GM21737 (cell line): ENCODE results near the gene ZBTB48.

Experiments used
- ATAC-seq: cut with Tn5 transposase; IDR thresholded peaks from one replicate; pipeline ENCODE4 v1.9.1; 2021; ENCODE audit warnings: mild to moderate bottlenecking, moderate library complexity; ENCODE audit not compliant: unreplicated experiment

ZBTB48 gene

DNA sequence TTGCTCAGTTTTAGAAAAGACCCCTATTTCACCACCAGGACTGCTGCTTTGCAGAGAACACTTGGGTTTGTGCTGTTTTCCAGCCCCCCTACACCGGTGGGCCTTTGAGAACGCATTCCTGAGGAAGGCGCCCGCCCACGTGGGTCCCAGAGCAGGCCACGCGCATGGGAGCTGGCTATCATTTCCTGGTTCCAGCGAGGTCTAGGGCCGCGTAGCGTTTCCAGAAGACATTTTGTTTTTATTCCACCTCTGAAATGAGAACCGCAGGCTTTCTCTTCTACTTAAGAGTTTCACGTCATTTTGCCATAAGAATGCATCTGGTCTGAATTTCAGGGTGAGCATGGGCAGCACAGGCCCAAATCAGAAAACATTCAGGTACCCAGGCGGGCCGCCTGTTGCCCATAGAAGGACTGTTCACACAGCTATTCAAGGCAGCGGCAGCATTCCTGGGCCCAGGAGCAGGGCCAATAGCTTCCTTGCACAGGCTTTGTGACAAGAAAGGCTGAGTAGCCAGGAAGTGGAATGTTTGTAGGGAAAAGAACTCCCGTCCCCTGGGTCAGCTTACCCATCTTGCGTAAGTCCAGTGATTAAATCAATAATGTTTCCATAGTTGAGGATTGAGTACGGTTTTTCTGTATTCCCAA is 24.2 kb downstream of the ZBTB48 start:
- ATAC-seq = no peak

DNA sequence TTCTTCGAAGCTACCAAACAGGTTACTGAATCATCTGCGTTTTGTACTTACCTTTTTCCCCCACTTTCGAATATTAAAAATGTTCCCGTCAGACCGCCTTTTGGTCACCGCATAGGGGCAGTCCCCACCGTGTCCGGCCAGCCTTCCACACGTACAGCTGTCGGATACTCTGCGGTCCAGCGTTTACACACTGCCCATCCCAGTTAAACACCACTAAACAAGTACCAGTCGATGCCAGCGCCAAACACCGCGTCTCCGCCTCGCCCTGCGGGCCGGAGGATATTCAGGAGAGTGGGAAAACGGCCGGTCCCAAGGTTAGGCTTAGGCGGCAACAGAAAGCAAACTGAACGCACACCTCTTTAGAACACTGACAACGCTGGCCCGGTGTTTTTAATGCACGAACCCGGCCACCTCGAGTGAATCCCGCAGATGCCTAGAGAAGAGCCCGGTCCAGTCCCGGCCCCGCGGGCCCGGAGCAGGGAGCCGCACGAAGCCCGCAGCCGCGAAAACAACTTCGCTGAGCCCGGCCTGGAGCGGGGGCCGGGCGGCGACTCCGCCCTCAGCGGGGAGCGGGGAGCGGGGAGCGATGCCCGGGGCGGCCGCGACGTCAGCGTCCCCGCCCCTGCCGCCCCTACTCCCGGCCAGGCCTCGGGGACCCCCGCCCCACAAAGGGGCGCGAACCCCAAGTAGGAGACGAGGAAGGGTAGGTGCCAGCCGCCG is 33.0 kb downstream of the ZBTB48 start:
- peak; percentile 26 for ATAC-seq

DNA sequence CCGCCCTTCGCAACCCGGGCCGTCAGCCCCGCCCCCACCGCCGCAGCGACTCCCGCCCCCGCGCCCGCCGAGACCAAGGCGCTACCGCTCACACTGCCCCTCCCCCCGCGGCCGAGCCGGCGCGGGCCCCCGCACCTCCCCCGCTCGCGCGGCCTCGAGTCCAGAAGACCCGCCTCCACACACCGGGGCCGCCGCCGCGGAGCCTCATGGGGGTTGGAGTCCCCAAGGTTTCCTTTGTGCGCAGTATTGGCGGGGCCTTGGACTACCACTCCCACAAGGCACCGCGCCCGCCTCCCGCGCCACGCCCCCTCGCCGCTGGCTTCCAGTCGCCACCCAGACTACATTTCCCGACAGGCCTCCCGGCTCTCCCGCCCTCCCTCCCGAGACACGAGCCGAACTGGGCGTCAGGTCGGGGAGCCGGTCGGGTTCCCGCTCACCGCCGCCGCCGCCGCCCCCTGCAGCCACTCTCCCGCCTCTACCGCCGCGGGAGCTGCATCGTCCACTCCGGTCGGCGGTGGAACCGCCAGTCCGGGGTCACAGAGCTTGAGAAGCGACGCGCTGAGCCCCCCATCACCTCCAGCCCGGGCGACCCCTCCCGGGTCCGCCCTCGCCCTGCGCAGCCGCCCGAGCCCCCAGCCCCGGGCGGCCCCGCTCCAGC is 33.7 kb downstream of the ZBTB48 start, which contains the start of gene PHF13:
PHF13 (plus strand) TSS at position 371 of the 658 bp plus-strand sequence. CDS start 336 bp downstream, outside the sequence.
- peak; percentile 85 for ATAC-seq

DNA sequence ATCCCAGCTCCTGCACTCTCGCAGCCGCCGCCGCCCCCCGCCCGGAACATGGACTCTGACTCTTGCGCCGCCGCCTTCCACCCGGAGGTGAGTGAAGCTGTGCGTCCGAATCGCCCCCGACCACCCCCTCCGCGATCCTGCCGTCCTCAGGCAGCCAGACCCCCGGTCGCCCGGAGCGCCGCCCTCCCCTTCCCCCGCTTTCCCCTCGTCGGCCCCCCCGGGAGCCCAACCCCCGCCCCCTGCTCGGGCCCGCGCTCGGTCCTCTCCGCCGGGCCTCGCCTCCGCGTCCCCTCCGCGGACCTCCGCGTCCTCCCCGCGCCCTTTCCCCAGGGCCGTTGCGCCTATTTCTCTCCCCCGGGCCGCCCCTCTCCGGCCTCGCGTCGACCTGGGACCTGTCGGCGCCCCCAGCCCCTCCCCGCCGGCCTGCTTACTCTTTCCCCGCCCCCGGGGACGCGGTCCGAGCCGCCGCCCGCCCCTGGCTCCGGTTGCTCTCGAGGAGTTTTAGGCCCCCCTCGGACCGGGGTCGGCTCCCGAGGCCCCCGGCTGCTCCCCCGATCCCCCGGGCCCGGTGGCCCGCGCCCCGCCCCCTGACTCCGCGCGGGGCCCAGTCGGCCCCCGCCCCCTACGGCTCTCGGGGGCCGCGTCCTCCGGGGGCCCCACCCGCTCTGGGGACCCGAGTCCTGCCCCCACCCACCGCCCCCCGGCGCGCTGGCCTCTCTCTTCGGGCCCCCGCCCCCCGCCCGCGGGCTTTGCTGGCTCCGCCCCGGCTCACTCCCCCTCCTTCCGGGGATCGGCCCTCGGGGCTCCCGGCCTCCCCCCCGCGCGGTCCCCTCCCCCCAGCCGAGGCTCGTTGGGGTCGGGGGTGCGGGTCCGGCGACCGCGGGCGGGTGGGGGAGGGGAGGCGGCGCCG is 34.5 kb downstream of the ZBTB48 start:
- peak; percentile 12 for ATAC-seq

DNA sequence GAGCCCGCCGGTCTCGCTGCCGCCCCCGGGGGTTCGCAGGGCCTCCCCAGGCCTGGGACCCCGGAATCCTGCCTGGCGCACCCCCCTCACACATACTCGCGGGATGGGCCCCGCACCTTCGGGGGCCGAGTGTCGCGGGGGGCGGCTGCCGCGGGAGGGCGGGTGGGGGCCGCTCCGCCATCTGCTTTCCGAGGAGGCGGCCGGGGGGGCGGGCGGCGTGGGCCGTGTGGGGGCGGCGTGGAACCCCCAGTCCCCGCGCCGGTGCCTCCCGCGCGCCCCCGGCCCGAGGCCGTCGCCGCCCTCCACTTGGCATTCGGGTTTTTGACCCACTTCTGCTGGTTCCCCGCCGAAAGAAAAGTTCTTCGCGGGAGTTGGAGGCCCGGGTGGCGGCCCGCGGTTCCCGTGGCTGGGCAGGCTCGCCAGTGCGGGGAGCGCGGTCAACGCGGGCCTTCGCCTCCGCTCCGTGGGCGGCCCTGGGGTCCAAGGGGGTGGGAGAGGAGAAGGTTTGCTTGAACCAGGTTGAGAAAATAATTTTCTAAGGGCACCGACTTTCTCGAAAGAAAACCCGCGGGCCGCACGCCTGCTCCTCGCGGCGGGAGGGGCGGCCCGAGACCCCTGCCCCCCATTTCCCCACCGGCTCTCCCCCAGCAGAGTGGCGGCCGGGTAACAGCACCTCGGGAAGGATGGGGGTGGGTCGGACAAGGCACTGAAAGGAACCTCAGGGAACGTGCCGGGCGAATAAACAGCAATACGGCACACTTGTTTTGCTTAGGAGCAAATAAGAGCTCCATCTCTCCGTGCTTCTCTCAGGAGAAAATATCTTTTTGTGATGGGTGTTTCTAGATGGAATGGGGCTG is 35.4 kb downstream of the ZBTB48 start:
- ATAC-seq = no peak

DNA sequence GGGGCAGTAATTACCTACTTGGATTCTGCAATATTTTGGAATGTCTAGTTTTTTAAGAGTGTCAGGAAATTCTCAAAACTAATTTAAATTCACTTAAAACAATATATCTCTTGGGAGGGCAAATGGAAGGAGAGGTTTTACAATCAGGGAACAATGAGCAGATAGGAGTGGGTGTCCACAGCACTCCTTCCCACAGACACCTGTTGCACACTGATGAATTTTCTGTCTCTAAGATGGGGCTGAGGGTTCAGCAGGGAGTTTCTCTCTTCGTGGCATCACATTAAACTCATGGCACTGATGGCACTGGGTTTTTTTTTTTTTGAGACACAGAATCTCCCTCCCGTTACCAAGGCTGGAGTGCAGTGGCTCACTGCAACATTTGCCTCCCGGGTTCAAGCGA is 39.3 kb downstream of the ZBTB48 start:
- no peak for ATAC-seq

DNA sequence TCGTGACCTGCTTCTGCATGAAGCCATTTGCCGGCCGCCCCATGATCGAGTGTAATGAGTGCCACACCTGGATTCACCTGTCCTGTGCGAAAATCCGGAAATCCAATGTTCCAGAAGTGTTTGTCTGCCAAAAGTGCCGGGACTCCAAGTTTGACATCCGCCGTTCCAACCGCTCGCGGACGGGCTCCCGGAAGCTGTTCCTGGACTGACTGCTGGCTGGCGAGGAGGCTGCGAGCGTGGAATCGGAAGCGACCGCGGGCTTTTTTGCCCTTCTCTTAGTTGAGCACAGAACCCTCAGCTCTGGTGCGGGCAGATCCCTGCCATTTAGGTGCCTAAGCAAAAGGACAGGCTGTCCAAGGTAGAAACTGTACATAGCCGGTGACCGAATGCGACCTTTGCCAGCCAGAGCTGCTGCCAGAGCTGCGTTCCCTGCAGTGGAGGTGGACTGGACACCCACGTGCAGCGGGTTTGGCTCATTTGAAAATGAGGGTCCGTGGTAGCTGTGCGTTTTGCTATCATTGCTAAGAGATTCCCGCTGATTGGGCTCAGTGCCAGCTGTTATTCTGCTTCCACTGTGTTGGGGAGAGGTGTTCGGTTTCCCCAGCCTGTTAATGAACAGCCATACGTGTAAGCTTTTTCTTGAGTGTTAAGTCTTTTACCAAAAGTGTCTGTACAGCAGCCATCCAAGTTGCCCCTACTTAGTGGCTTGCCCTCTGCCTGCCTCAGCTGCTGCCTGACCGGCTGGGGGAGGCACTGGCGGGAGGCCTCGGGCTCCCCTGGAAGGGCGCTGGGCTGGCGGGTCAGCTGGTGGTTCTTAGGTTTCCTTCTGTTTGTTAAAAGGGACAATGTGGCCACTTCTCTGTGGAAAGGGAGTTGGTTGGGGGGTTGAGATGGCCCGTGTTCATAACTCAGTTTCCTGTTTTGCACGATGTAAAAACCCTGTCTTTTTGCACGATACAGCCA is 41.9 kb downstream of the ZBTB48 start:
- no peak for ATAC-seq

DNA sequence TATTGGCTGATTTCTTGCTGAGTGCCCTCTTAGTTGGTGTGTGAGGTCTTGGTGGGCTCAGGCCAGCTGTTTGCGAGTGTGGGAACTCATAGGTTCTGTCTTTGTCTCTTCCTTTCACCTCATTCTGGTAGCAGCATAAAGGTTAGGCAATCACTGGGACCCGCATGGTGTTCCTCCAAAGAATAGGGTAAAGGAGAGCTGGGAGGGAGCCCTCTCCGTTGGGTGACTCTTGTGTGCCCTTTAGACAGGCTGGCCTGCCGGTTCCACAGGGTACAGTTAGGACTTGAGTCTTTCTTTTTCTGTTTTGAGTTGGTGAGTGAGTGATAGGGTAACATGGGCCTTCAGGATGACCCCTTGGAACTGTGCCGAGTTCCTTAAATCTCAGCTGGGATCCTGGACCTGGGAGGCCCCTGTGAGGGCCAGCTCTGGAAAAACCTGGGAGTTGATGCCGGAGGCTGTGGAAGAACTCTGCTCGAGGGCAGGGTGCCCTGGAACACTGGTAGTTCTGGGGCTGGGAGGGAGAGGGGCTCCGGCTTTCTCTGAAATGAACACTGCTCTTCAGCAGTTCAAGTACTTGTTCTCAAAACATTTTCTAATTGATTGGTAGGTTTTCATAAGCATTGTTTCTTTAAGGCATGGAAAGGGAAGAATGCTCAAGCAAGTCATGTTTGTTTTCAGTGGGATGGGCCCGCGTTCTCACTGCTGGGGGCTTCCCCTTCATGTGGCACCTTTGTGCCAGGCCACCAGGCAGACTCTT is 42.8 kb downstream of the ZBTB48 start:
- no peak for ATAC-seq

DNA sequence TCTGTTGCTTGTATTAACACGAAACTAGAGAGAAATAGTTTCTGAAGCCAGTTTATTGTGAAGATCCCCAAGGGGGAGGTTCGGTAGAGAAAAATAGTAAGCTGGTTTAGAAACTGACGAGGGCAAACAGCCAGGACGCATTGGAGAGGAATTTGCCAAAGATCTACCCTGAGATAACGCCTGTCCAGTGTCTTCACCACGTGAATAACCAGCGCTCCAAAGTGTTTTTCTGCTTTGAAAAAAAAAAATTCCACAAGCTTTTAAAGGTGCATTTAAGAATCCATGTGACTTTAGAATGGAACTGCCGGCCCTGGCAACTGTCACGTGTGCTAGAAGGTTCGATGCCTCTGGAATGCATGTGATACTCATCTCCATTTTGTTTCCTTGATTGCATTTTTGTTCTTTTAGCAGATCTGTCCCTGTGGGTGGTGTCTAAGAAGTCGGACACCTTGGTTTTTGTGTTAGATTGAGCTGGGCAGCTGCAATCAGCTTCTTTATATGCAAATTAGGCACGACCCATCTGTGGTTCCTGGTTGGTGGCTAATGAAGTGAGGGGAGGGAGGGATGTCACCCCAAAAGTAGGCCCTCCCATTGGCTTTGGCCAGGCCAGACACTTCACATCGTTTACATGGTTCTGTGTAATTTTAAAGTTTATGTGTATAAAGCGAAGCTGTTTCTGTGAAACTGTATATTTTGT is 43.6 kb downstream of the ZBTB48 start:
- ATAC-seq = no peak

DNA sequence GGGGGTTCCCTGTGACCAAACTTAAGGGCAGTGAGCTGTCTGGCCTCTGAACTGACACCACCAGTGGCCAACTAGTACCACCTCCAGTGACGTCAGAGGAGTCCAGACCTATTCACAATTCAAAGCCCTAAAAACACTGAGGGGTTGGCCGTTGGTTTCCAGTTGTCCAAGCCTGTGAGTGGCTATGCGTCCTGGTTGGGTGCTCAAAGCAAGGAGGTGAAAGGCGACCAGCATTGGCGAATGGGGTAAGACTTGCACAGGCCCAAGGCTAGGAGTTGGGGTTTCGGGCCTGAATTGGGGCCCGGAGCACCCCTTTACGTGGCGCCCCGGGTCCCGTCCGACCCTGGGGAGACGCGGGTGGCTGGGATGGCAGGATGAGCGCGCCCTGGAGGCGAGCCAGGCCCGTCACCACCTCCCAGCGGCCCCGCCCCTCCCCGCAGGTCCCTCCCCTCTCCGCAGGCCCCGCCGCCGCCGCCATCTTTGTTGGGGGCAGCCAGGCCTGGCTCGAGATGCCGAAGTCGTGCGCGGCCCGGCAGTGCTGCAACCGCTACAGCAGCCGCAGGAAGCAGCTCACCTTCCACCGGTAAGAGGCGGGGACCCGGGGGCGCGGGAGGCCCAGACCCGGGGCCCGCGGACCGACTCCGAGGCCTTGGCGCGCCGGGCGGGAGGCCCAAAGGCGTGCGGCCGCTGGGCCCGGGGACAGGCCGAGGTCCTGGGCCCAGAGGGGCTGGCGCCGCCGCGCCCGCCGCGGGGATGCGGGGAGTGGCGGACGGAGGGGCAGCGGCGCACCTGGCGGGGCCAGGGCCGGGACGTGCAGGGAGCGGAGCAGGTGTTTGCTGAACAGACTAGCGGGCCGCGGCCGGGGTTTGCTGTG is 45.2 kb downstream of the ZBTB48 start, which contains the start of gene THAP3:
THAP3 (plus strand) TSS at position 159 of the 874 bp plus-strand sequence; CDS start at position 510, 351 bp downstream.
- peak; percentile 80 for ATAC-seq

DNA sequence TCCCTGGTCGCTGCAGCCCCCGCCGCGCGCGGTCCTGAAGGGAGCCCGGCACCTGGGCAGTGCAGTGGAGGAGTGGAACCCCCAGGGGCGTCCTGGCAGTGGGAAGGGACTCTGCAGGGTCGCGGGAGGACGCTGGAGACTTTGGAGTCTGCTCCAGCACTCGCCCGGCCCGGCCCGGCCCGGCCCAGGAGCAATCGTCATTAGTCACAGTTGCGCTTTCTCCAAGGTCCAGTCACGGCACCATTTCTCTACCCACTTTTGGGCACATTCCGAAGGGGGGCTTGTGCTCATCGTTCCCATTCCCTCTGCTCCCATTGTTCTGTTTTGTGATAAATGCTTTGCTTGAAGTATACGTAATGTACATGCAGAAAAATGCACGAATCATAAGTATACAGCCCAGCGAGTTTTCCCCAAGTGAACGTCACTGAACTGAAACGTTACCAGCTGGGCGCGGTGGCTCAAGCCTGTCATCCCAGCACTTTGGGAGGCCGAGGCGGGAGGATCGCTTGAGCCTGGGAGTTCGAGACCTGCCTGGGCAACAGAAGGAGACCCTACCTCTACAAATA is 45.9 kb downstream of the ZBTB48 start:
- no peak for ATAC-seq

DNA sequence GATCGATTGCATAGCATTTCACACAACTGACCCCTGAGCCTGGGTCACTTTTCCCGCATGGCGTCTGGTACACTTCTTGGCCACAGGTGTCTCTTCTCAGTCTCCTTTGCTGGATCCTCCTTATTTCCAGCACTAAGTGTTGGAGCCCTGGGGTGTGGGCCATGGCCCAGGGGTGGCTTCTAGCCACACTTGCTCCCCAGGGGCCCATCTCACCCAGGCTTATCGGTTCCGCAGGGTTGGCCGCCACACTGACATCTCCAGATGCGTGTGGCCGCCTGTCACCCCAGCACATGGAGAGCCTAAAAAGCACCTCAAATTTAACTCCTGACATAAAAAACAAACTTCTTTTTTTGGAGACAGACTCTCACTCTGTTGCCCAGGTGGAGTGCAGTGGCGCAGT is 47.2 kb downstream of the ZBTB48 start:
- no peak for ATAC-seq

DNA sequence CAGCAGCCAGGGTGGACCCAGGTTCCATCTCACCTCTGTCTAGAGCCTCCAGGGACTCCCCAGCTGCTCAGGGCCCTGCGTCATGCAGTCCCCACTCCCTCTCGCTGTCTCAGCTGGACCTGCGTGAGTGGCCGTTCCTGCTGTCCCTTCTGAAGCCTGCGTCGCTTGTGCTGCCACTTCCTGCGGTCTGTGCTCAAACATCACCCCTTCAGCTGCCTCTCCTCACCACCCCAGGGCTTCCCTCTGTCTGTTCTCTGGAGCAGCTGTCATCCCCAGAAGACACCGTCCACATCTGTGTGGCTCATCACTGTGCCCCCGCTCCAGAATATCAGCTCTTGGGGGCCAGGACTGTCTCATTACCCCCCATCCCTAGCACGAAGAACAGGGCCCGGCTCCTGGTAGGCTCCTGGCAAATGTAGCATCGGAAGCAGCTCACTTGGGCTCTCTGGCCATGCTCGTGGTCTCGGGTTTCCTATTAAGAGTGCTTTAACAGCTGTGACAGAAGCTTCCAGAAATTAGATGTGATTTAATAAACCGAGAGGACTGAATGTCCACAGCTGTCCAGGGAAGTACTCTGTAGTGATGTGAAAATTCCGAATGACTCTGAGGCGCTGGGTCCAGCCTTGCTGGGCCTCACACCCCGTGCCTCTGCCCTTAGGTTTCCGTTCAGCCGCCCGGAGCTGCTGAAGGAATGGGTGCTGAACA is 48.2 kb downstream of the ZBTB48 start:
- no peak for ATAC-seq

DNA sequence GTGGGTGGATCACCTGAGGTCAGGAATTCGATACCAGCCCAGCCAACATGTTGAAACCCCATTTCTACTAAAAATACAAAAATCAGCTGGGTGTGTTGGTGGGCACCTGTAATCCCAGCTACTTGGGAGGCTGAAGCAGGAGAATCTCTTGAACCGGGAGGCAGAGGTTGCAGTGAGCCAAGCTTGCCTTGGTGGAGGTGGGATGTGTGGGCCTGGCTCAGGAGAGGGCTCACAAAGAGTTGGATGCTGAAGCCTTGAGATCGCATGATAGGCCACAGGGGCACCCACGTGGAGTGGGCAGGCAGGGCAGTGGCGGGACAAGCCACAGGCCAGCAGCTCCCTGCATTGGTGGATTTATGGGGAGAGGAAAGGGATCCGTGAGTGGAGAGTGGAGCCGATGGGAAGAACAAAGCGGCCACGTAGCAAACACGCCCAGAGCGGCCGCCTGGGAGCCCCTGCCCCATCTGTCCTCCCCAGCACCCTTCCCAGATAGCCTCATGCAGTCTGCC is 49.2 kb downstream of the ZBTB48 start:
- no peak for ATAC-seq

DNA sequence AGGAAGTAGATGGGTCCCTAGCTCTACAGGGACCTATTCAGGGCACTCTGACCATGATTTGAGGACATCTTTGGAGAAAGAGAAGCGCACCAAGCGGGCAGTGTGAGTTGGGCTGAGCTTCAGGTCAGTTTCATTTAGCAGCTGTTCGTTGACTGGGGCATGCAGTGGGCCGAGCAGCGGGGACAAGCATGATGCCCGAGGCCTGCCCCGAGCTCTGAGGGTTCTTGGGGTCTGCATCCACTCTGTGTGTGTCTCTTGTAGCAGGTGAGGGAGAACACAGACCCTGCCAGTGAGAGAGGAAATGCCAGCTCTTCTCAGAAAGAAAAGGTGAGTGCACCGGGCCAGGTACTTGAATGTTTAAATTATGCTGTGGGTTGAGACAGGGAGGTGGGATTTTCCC is 50.2 kb downstream of the ZBTB48 start:
- no peak for ATAC-seq
